ENCODE data around the gene MRPS12.
"Not testable (repeated sequence)": the region's sequence is repeated elsewhere in the genome, so short reads cannot be mapped to it uniquely, and the experiment has no call there.

MRPS12 gene

GRCh38 chr19:38942471-38943181, 11.9 kb downstream of the MRPS12 start:
- no peak for DNase-seq

GRCh38 chr19:38944981-38945506, 14.3 kb downstream of the MRPS12 start:
- no peak for DNase-seq

- DNase-seq = no peak
These were observed 15.0 kb downstream of the MRPS12 start for GRCh38 chr19:38945562-38946228.

GRCh38 chr19:38946229-38947010, 15.7 kb downstream of the MRPS12 start:
- no peak for DNase-seq

- peak; percentile 88 for DNase-seq
These were observed 19.0 kb downstream of the MRPS12 start for GRCh38 chr19:38949580-38950367.

GRCh38 chr19:38951187-38951586, 20.4 kb downstream of the MRPS12 start:
- DNase-seq = no peak

GRCh38 chr19:38952395-38953165, 21.8 kb downstream of the MRPS12 start:
- peak; percentile 62 for DNase-seq

GRCh38 chr19:38953677-38954076, 22.9 kb downstream of the MRPS12 start:
- no peak for DNase-seq

GRCh38 chr19:38956264-38956663, 25.5 kb downstream of the MRPS12 start:
- no peak for DNase-seq

- no peak for DNase-seq
These were observed 27.6 kb downstream of the MRPS12 start for GRCh38 chr19:38958301-38958700.

- no peak for DNase-seq
These were observed 28.9 kb downstream of the MRPS12 start for GRCh38 chr19:38959618-38960017.

GRCh38 chr19:38964738-38965137, 34.0 kb downstream of the MRPS12 start:
- no peak for DNase-seq

- not testable (repeated sequence) for DNase-seq
These were observed 35.4 kb downstream of the MRPS12 start for GRCh38 chr19:38966149-38966548.

GRCh38 chr19:38970664-38971532, 40.2 kb downstream of the MRPS12 start:
- no peak for DNase-seq

- DNase-seq = no peak
These were observed 40.9 kb downstream of the MRPS12 start for GRCh38 chr19:38971672-38972071.

GRCh38 chr19:38974624-38975213, 44.0 kb downstream of the MRPS12 start:
- no peak for DNase-seq

- DNase-seq = no peak
These were observed 44.6 kb downstream of the MRPS12 start, which contains the start of gene FBXO17 for GRCh38 chr19:38975214-38975860. FBXO17 (minus strand) TSS chr19:38975742; CDS start chr19:38950319, 25,423 bp downstream.

GRCh38 chr19:38975861-38976271, 45.1 kb downstream of the MRPS12 start:
- DNase-seq = no peak

- no peak for DNase-seq
These were observed 46.9 kb downstream of the MRPS12 start for GRCh38 chr19:38977445-38978325.
